CD4-positive, alpha-beta T cell treated with Interleukin-15 for 4 hours (primary cell): ENCODE data around the gene BRD4.

ENCODE experiments used
- DNase-seq: peaks from one replicate; pipeline ENCODE4 v3.0.0-alpha.2; 2020; ENCODE audit warnings: low spot score

BRD4 gene

DNA sequence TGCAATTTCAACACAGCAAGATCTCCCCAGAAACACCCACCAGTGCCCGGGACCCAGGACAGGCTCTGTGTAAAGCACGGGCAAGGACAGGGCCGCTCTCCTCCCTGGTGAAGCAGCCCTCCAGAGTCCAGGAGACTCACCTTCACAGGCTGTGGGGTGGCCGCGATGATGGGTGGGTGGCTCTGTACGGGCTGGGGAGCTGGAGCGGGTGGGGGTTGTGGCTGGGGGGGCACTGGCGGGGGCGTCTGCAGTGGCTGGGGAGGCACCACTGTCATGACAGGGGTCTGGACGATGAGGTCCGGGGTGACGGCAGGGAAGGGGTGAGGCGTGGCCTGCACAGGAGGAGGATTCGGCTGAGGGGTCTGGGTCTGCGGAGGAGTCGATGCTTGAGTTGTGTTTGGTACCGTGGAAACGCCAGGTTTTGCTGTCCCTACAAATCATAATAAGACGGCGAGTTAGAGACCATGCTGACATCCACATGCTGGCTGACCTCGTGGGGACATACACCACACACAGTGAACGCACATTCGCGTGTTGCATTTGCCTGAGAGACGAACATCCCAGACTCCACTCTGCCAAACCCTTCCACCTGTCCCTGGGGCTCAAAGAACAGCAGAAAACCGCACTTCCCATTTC is 67.0 kb downstream of the BRD4 start:
- no peak for DNase-seq

DNA sequence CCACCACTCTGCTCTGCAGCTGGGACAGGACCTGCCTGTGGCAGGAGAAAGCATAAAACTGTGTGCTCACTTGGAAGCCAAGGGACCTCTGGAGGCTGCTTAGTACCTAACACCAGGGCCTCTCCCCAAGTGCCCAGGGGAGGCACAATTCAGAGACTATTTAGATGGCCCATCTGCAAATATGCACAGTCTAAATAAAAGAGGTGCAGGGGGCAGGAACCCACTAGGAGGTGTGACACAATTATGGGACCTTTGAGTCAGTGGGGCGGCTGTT is 67.5 kb downstream of the BRD4 start:
- DNase-seq, result no peak

DNA sequence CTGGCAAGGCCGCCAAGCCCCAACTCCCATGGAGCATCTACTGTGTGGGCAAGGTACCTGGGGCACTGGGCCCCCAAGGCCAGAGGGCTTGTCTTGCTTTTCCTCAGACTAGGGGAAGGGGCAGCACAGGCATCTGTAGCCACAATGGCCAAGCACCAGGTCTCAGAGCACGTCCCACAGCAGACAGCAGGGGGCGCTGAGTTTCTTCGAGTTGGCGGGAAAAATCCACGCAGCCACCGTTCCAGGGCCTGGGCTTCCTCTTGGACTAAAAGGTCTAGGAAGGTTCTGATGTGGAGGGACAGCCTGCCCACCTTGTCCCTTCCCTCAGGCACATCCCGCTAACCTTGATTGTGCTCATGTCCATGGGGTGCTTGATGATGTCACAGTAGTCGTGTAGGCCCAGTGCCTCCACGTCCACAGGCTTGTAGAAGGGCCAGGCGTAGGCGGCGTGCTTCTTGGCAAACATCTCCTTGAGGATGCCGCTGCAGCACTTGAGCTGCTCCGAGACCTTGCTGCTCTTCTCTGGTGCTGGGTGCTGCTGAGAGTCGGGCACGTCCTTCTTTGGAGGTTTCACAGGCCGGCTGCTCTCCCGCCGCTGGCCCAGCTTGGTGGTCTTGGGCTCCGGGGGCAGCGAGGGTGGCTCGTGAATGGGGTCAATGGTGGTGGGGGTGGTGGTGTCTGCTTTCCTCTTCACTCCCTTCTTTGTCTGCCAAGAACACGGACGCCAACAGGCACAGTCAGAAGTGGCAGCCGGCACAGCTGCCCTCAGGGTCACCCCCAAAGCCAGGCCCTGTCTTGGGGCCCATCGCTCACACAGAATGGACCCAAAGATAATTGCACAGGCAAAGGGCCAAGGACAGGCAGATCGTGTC is 68.0 kb downstream of the BRD4 start:
- DNase-seq, result peak; percentile 64

DNA sequence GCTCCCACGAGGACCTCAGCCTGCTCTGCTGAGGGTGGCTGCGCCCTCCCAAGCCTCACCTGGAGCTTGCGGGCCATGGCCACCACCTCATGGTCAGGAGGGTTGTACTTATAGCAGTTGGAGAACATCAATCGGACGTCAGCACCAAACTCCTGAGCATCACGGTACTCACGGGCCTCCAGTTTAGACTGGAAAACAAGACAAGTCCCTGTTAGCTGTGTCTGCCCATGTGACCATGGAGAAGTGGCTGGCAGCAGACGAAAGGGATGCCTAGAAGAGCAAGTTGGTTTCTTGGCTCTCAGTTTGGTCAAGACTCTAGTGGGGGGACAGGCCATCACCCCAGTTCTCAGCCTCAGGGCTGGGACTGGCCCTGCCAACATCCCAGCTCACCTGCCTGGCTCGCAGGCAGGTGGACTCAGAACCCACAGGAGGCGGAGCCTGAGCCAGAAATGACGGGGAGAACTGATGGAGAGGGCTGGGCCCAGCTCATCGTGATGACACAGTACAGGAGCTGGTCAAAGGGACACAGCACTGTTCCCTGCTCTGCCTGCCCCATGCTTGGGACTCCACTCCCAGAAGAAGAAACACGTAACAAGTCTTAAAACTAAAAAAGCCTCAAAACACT is 68.9 kb downstream of the BRD4 start:
- no peak for DNase-seq

GRCh38 chr19:15262011-15262410 is 70.3 kb downstream of the BRD4 start:
- no peak for DNase-seq

- no peak for DNase-seq
Observed at GRCh38 chr19:15260939-15261338, 71.4 kb downstream of the BRD4 start.

DNA sequence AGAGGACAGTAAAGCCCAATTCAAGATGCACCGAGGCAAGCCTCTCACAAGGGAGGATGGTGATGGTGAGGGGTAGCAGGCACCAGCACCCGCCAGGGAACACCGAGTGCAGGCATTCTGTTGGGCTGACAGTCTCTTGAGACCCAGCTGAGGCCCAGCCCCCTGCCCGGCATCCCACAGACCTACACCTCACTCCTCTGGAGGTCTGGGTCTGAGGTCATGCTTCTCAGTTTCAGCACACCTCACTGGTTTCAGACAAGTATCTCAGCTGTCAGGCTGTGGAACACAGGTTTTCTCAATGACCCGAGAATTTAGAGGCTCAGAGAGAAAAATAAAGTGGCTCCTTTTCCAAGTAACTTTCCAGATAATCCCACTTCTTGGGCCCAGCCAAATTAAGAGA is 72.4 kb downstream of the BRD4 start:
- no peak for DNase-seq

- no peak for DNase-seq
Observed at GRCh38 chr19:15257782-15258181, 74.6 kb downstream of the BRD4 start.

DNA sequence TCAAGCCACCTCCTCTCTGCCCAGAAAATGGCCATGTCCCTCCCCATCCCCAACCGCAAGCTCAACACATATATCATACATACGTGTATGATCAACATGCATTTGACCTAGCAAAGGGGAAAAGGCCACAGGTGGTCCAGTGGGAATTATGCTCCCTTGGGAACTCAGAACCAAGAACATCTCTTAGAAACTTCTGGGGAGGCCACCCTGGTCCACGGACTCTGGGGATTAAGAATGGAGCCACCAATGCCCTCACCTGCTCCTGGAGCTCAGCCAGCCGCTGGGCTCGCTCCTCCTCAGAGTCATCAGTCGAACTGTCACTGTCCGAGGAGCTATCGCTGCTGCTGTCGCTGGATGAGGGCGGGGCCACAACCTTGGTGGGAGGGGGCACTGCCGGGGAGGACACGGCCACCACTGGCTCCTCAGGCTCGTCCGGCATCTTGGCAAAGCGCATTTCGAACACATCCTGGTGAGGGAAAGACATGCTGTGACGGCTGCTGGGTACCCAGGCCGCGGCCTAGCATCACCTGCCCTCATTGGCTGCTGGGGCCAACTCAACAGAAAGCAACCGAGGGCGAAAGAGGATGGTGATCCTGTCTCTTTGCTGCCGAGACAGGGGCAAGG is 75.5 kb downstream of the BRD4 start:
- no peak for DNase-seq

- DNase-seq, result no peak
Observed at GRCh38 chr19:15255359-15255990, 76.9 kb downstream of the BRD4 start.

- DNase-seq, result no peak
Observed at GRCh38 chr19:15254547-15254946, 77.8 kb downstream of the BRD4 start.

GRCh38 chr19:15253513-15253912 is 78.8 kb downstream of the BRD4 start:
- no peak for DNase-seq

DNA sequence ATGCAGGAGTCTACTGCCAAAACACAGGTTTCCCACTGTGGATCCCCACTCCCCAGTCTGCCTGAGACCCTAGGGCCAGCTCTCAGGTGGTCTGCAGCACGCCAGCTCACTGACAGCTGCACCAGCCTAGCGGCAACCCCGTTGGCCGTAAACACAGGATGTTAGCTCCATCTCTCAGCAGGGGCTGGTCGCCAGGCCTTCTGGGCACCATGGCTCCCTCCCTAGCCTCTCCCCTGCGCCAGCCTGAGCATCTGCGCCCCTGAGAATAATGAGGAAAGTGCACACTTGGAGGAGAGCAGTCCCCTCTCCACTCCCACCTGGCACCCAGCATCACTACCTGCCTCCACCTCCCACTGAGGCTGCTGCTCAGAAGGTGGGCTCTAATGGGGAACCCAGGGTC is 79.3 kb downstream of the BRD4 start:
- DNase-seq, result no peak

- no peak for DNase-seq
Observed at GRCh38 chr19:15252398-15253018, 79.8 kb downstream of the BRD4 start.

- DNase-seq, result no peak
Observed at GRCh38 chr19:15251749-15252397, 80.5 kb downstream of the BRD4 start.

DNA sequence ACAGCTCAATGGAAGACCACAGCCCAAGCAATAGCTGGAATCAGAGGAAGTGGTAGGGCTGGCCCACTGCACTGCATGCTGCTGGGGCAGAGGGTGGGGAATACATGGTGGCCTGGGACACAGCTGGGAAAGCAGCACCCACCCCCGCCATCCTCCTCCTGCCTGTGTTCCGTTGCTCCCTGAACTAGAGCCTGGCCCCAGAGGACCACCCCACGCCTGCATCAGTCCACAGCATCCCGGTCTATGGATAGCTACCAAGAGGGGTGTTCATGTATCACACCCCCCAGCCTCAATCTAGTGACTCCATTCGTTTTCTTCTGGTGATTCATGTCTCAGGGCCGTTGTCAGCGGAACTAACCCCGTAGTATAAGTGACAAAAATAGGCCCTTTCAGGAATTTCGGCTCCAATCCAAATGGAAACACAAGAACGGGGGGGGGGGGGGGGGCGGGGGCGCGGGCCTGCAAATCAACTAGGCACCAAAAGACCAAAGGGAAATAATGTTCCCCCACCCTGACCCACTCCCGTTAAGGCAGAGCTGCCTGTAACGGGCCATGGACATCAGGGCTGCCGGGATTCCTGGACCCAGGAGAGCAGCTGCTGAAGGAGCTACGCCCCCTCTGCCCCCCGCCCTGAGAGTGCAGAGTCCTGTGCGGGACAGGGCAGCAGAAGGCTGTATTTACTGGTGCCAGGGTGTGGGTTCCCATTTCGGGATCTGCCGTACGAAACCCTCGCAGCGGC is 81.2 kb downstream of the BRD4 start:
- DNase-seq, result no peak

- no peak for DNase-seq
Observed at GRCh38 chr19:15250640-15250993, 81.7 kb downstream of the BRD4 start.

- DNase-seq, result no peak
Observed at GRCh38 chr19:15249972-15250639, 82.2 kb downstream of the BRD4 start.

DNA sequence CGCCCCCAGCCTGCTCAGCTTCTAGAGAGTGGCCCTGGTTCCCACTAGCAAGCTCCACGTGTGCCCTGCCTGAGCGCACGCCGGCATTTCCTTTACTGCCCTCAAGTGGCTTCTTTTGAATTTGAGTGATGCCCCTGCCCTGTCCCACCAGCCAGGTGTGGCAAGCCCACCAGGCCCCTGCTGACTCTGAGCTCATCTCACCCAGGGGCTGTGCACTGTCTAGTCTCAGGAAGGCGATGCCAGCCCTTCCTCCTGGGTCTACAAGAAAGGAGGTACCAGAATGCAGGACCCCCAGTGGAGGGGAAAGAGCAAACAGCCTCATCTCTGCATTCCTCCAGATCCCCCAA is 82.8 kb downstream of the BRD4 start:
- no peak for DNase-seq
